ENCODE data around the gene TRNT1.

TRNT1 gene

DNA sequence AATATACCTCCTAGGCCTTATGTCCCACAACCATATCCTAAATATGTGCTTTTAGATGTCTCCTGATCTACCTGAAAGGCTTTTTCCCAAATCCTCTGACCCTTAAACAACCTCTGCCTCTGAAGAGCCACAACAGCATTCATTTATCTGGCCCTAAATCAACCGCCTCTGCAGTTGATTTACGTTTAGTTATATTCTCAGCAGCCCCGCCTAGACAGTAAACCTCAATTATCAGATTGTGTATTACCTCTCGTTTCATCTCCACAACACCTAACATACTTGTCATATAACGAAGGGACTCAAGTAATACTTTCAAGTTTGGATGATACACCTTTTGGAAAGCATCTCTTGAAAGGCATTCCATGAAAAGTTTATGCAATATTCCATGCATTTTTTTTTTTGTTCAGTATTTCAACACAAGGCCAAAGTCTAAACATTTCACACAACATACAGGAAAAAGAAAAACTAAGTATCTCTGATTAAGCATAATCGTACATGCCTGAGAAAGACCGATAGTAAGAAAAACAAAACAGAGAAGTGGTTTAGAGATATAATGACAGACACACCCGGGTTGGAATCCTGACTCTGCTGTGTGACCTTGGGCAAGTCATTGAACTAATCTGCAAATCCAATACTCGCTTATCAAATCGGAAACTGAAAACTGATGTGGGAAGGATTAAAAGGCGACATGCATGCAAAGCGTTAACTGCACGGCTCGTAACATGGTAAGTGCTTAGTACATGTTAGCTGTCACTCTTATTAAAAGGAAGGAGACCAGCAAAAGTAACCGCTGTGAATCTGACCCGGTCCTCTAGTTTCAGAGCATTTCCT is 52.0 kb downstream of the TRNT1 start:
- DNase-seq (ENCODE audit: low read depth in 2 of 2): no peak

DNA sequence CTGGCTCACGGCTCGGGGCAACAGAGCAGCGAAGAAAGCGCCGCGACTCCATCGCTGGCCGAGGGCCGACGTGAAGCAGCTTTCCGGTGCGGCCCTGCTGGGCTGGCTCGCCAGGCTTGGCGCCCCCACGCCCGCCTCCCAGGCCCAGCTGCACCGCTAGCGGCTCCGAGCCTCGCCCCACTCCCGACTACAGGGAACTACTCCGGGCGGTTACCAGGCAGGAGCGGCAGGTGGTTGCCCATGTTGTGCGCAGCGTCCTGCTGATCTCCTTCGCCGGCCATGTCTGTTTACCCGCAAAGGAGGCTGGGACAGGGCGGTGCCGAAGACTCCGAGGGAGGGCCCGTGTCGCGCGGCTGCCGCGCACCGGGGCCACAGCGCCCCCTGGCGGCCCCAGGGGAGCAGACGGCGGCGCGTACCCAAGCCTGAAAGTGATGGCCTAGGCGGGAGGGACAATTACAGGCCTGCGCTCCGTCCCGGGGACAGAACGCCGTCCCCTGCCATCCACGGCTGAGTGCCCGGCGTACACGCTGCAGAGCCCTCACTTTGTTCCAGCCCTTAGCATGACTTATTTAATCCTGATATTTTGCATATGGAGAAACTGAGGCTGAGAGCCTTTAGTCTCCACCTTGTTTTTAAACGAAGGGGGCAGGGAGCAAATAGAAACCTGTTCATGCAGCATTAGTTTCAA is 52.8 kb downstream of the TRNT1 start, which contains the start of gene CRBN:
Gene CRBN, minus strand, starts transcription at position 285 of the 688 bp plus-strand sequence. Its CDS starts 4 bp downstream, at position 281.
- peak; percentile 75 for DNase-seq (ENCODE audit: low read depth in 2 of 2)

DNA sequence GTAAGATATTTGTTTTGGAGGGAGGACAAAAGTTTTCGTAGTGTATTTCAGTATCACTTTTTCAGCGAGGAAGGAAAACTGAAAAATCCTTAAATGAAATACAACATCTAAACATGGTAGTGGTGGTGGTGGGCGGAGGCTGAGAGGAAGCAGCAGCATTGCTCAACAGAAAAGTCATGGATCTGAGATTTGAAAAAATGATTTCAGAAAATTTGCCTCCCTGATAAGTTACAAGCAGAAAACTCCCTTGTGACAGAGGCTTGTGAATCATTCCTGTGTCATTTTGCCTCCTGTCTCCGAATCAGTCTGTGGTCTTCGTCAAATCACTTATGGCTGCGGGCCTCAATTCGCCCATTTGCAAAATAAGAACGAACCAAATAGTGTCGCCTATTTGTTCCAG is 53.7 kb downstream of the TRNT1 start:
- DNase-seq (ENCODE audit: low read depth in 2 of 2): no peak

DNA sequence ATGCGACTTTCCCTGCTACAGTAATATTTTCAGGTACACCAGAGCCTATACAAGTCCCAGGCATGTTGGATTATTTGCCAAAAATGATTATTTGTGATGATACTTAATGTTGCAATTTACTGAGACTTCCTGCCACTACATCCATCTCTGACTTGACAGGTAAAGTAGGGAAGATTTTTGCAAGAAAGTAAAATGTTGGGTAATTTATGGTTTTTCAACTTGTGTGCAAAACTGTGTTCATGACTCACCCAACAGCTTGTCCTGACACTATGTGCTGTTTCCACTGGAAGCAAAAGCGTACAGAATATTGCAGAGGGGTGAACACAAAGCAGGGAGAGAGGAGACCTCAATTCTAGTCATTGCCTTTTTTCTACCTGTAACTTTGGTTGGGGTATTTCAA is 58.1 kb downstream of the TRNT1 start:
- DNase-seq (ENCODE audit: low read depth in 2 of 2): no peak

DNA sequence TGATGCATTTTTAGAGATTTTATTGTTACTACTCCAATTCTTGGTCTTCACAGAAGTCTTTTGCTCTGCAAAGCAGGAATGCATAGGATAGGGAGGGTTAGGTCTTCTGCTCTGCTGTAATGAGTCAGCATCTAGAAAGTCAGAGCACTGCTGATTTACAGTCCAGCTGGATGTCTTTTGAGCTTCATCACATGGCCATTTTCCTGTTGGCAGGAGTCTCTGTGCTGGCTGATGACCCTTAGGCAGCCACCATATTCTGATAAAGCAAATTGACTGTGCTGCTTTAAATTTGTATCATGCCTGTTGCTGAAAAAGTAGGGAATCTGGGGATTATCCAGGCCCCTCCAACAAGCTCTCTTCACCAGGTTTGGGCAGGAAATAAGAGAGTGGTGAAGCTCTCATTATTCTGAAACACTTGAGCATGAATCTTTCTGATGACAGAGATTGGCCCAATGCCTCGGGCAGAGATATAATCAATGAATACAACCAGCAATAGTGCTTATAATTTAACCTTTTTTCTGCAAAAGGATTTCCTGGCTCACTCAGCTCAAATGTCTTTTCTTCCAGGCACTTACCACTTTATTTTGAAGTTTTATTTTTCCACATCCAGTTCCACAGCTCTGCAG is 62.5 kb downstream of the TRNT1 start:
- no peak for DNase-seq (ENCODE audit: low read depth in 2 of 2)

DNA sequence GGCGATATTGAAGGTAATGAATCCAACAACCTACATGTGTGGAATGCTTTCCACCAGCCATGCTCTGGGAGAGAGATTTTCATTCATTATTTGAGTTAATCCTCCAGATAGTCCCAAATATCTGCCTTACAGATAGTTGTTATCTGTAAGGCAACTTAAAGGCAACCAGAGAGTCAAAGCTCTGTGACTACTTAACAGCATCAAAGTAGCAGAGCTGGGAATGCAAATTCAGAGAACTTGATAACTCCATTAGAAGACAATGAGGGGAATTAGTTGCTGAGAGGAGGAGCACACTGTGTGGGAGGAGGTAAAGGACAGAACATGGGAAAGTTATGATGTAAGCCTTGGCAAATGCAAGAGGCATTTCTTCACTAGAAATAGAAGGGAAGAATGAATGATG is 63.2 kb downstream of the TRNT1 start:
- DNase-seq (ENCODE audit: low read depth in 2 of 2): no peak

DNA sequence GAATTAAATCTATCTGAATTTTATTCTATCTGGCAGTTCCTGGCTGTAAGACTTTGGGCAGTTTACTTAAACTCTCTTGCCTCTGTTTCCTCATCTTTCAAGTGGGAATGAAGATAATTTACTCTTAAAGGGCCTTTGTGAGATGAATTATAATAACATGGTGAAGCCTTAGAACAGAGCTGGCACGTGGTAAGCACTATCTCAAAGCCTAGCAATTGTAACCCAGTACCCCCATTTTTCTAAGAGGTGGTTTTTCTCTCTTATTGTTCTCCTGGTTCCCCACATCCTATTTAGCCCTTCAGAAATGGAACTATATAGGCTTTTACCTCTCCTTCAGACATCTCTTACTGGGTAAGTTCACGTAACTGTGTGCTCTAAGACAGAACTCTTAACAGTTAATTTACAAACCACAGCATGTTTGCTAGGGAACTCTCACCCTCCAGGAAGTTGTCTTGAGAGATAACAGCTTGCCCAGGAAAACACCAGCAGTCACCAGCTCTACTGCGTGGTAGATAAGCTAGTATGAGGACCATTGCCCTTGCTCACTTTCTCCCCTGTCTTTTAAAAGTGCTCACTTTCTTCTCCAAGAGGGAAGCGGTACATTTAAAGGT is 65.0 kb downstream of the TRNT1 start:
- DNase-seq (ENCODE audit: low read depth in 2 of 2): no peak

DNA sequence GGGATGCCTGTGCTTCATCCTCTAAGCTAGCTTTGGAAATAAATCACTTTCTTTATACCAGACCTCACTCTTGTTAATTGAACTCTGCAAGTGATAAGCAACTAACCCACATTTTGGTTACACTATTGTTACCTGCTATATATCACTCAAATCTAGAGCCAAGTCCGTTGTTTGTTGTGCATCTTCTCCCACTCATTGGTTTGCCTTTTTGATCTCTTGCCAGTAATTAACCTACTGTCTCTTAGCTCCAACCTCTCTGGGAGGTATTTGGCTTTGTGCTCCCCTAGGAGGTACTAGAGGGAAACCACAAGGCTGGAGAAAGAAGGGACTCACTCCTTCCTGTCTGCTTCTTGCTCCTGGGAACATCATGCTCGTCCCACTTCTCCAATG is 65.5 kb downstream of the TRNT1 start:
- no peak for DNase-seq (ENCODE audit: low read depth in 2 of 2)

DNA sequence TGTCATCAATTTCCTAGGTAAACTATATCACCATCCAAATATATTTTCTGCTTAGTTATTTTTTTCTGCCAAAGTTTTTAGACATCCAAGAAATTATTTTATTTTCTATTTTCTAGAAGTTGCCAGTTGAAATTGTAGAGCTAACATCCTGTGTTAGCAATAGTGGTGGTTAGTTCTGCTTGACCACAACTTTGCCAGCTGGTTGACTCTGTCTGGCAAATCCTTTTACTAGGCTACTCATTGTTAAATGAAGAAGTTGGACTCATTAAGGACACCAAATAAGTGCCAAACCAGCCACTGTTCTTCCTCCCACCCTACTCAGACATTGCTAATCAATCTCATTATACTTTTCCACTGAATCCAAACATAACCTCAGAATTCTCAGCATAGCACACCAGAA is 68.1 kb downstream of the TRNT1 start:
- no peak for DNase-seq (ENCODE audit: low read depth in 2 of 2)

DNA sequence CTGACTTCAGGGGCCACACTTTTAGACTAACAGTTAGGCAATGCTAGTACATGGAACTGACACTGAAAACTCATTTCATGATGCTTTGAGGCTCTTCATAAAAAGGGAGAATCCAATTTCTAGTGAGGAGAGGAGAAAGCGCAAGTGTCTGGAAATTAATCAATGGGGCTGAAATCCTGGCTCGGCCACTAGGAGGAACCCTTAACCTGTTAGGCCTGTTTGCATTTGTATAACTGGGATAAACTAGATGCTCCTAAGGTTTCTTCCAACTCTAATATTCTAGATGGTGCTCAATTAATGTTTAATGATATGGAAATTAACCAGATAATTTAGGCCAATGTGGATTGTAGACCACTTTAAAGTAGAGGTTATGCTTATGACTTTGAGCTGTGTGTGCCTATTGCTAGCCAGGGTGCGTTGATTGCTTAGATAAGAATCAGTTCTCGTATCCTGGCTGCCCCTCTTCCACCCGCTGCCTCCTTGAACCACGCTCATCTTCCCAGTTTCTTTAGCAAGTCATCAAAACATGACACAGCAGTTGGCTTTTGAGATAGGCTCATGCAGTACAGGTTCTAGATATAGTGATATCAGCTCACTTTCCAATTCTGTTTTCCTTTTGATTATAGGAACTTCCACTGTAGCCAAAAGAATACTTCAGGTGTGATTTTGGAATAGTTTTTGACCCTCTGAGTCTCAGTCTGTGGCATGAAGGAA is 69.6 kb downstream of the TRNT1 start:
- DNase-seq (ENCODE audit: low read depth in 2 of 2): no peak
